ENCODE measurements around the gene SAE1.

The SAE1 gene

DNA sequence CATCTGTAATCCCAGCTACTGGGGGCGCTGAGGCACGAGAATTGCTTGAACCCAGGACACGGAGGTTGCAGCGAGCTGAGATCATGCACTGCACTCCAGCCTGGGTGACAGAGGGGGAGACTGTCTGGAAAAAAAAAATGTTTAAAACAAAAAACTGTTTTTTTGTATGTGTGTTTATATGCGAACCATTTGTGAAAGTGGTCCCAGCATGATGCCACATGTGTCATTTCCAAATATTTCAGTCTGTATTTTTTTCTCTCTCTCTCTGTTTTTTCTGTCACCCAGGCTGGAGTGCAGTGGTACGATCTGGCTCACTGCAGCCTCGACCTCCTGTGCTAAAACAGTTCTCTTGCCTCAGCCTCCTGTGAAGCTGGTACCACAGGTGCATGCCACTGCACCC, 37.4 kb downstream of the SAE1 start:
- no peak for DNase-seq

DNA sequence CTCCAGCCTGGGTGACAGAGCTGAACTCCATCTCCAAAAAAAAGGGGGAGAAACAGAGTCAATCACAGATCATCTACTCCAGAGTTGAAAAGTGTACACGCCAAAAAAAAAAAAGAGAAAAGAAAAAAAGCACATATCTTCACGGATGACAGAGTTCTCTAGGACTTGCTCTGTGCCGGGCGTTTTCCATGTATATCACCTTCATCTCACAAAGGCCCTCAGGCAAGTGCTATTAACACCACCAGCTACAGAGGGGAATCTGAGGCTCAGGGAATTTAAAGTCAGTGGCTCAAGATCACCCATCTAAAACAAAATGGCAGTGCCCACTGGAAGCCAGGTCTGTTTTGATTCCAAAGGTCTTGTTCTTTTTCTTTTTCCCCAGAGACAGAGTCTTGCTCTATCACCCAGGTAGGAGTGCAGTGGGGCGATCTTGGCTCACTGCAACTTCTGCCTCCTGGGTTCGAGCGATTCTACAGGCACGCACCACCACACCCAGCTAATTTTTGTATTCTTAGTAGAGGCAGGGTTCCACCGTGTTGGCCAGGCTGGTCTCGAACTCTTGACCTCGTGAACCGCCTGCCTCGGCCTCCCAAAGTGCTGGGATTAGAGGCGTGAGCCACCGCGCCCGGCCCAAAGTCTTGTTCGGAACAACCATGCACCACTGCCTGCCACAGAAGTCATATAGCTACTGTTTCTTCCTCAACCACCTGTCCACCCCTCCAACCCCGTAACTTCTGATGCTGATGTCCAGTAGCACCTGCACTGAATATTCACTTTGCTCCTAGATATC, 42.2 kb downstream of the SAE1 start:
- no peak for DNase-seq

DNA sequence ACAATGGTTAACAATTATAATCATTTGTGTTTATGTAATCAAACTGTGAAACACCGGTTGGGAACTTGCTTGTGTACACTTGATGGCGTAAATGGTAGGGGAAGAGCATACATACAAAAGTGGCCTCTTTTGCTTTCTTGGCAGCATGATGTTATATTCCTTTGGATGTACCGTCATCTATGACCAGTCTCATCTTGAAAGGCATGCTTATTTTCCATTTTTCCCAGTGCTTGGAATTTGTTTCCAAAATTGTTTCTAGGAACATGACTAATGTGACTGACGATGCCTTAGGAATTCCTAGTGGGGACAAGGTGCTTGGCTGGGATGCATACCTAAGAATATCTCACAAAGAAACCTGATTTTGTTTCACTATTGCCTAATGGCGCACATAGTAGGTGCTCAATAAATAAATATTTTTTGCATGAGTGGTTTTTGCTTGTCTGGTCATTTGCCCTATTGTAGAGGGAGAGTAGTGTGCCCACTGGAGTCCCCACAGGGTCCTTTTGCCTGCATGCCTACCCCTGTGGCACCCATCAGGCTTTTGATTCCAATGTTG, 45.5 kb downstream of the SAE1 start:
- no peak for DNase-seq

DNA sequence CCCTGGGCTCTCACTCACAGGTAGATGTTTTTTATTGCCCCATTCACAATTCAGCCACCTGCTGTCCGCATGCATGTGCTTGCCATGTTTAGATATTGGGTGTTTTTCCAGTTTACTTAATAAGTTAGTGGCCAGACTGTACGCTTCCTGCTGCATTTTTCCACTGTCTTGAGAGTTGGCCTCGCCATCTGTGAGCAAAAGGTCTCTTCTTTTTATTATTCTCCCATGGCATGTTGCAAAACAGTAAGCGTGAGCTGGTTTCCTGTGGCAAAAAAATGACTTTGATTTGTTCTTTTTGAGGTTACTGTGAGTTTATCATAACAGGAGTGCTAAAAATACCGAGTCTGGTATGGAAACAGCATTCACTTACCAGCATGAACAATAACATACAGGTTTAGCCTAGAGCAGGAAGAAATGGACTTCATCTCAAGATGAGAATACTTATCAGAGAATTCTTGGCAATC, 46.0 kb downstream of the SAE1 start:
- DNase-seq, result no peak

DNA sequence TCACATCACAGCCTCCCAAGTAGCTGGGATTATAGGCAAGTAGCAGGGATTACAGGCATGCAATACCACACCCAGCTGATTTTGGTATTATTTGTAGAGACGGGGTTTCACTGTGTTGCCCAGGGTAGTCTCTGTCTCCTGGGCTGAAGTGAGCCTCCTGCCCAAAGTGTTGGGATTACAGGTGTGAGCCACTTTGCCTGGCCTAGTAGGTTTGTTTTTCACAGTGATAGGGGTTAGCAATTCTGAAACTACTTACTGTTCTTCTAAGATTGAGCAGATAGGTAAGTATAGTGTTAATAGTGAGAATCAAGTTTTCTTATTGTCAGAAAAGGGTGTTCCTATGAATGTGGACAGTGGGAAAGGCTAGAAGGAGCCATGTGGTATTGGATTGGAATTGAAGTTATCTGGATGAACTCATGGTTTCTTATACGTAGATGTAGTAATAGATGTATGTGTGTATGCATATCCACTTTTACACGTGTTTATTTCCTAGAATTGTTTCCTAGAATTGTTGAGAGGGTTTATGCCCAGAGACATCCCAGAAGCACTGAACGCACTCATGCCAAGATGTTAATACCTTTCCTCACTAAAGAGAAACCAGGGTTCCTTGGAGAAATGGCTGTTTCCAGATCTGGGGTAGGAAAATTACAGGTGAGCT, 49.1 kb downstream of the SAE1 start:
- no peak for DNase-seq

DNA sequence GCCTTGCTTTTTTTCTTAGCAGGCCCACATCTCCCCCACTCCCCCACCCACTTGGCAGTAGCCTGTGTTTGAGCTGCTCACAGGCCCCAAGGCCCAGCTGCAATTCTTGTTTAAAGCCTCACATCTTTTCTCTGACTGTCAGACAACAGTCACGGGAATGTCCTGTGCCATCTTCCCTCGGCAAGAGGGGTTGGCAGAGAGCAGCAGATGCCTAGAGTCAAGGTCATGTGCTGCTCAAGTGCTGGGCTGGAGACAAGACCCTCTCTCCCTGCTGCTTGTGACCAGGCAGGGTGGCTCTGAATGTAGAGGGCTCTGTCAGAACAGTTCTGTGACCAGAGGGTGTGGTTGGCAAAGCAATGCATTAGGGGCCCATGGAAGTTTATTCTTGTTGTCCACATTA, 53.0 kb downstream of the SAE1 start:
- no peak for DNase-seq

DNA sequence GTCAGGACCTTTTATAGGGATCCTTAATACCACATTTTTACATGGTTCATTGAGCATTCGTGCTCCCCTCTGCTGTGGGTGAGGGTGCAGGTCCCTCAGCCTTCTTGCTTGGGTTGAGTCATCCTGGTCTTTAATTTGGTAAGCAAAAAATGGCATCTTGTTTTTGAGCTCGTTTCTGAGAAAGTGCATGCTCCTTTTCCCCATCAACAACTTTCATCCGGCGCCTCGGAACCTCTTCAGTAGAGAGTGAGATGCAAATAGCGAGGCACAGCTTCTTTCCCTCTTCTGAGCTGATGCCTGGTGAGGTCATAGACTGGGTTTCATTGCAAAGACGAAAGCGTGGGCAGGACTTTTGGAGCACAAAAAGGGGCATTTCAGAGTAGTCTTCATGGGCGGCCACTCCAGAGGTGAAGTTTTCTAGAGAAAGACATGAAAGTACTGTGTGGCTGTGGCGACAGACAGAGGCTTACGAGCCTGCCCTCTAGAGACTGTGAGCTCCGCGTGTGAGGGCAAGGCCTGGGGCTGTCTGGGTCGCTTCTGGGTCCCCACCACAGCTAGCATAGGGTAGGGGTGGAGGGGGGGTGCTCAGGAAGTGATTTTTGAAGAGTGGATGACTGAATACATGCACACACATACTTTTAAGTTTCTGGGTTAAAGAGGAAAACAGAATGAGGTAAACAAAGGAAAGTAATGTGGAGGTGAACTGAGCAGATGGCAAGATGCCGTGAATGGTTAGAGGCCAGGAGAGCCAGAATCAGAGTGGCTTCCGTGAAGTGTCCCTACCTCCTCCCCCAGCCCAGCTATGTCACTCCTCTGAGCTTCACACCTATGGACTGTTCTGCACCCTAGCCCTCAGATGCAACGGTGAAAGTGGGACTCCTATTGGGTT, 56.1 kb downstream of the SAE1 start:
- no peak for DNase-seq

DNA sequence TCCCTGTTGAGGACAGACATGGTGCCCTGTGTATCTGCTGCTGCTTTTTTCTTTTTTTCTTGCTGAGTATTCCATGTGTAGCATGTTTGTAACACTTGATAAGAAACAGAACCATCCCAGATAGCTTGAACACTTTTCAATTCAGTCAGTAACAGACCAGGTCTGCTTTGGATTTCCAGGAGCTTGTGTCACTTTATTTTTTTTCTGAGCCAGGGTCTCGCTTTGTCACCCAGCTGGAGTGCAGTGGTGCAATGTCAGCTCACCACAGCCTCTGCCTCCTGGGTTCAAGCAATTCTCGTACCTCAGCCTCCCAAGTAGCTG, 56.7 kb downstream of the SAE1 start:
- DNase-seq, result no peak

DNA sequence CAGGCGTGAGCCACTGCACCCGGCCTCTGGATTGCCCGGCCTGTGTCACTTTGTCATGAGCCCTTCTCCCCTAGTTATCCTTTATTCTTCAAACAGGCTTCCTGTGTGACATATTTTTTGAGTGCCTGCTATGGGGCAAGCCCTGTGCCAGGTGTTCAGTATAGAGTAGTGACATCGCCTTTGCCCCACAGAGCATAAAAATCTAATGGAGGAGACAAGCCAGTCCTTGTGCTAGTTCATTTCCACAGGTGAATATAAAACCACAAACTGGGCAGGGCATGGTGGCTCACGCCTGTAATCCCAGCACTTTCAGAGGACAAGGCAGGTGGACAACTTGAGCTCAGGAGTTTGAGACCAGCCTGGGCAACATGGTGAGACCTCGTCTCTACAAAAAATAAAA, 57.2 kb downstream of the SAE1 start:
- DNase-seq, result no peak

DNA sequence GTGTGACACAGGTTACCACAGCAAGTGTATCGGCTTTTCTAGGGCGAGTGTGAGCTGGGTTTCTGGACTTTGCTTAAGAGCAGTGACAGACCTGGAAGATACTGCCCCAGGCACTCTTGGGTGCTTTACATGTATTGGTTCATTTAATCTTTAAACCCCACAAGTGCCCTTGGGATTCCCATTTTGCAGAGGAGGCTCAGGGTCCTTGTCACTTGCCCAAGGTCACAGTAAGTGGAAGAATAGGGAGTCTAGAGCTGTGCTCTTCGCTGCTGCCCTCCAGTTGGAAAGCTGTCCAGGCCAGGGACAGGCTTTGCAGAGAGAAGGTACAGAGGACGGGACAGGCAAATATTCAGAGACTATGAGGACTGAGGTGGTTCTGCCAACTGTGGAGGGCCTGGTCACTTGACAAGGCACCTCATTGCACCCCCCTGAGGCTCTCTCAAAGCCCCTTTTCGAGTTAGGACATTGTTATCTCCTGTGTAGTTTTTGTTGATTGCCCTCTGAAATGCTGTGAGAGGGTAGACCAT, 57.9 kb downstream of the SAE1 start:
- DNase-seq, result no peak

DNA sequence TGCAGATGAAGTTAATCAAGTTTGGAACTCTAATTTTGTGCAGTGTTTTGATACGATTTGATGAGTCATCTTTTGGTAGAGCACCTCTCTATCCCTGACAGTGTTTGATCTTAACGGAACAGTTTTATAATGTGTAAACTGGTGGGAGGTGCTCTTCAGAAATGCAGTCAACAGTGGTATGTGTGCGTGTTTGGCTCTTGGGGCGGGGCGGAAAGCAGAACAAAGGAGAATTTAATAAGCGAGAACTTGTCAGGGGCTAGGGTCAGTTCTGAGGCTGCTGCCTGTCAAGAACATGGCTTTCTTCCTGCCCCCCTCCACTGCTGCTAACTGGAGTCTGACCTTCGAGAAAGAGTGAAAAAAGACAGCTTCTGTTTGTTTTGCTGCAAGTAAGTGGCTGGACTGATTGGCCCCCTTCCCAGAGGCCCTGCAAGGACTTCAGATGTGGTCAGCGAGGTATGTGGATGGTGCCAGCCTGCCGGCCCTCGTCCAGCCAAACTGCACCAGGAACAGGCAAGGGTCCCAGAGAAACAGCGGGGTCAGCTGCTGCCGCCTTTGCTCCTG, 59.6 kb downstream of the SAE1 start:
- DNase-seq, result no peak

DNA sequence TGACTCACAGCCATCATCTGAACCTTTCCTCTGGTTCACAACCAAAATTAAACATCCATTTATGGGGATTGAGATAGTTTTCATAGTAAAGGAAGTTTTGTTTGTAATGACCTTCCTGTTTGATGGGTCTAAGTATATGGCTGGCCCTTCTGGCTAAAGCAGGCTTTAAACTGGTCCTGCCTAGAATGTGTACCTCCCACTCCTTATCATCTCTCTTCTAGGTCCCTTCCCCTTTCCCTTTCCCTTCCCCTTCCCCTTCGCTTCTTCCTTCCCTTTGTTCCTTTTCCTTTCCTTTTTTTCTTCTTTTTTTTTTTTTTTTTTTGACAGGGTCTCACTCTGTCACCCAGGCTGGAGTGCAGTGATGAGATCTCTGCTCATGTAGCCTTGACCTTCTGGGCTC, 64.8 kb downstream of the SAE1 start:
- no peak for DNase-seq

DNA sequence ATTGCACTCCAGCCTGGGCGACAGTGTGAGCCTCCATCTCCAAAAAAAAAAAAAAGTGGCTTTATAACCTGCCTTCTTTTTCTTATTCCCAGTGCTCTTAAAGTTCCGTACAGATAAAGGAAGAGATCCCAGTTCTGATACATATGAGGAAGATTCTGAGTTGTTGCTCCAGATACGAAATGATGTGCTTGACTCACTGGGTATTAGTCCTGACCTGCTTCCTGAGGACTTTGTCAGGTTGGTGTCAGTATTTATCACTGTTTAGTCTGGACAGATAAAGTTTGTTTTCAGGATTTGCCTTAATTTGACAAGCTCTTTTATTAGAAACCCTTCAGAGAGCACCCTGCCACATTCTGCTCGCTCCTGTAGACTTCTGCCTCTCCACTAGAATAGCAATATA, 66.5 kb downstream of the SAE1 start:
- DNase-seq, result no peak

DNA sequence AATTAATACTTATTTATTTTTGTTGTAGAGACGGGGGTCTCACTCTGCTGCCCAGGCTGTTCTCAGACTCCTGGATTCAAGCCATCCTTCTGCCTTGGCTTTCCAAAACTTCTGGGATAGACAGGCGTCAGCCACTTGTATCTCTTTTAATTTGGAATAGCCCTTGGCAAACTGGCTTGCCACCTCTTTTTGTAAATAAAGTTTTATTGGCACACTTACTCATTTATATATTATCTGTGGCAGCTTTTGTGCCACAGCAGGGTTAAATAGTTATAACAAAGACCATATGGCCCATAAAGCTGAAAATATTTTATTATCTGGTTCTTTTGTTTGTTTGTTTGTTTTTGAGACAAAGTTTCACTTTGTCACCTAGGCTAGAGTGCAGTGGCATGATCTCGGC, 69.9 kb downstream of the SAE1 start:
- no peak for DNase-seq

DNA sequence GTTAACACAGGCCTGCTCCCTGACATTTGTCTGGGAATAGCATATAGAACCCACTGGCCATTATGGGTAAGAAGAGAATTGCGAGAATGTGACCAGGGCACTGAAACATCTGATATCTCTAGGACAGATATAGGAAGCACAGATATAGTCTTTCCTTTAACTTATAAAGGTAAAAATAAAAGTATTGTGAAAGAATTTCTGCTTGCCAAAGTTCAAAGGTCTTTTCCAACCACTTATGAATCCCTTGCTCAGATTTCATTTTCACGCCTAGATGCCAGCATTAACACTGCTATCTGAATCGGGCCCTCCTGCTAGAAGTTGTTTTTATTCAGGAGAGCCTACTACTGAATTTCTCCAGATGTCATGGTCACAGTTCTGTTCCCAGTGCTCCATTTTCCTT, 72.6 kb downstream of the SAE1 start:
- no peak for DNase-seq

DNA sequence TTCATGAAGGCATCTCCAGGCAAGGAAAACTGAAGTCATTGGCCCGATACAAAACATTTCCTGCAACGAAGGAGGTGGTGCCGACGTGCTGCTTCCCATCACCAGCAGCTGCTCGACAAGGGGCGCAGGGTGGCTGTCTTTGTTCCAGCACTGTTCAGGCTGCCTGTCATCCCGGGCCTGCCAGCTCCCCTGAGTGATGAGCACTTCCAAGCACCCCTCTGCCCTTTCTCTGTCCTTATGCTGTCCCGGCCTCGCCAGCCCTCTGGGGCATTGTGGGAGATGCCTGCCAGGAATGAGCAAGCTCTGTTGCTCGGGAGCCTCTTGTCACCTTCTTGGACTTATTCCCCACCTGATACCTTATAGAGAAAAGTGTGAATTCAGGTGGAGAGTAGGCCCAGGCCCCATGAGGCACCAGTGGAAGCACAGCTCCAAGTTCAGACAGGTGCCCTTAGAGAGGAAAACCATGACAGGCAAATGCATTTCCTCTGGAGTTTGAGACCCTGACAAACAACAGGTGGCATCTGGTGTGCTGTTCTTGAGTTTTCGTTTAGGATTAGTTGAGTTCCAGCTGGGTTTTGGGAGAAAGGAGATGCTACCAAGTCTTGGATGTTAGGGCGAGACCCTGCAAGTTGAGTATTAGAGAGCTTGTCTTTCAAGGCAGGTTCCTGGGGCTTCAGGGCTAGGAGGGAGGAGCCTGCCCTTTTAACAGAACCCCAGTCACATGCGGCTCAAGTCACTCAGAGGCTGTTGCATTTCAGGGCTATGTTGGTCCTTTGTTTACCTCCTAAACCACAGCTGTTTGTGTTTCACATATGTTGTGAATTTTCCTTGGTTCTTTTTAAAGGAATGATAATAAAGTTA, 78.9 kb downstream of the SAE1 start:
- no peak for DNase-seq

DNA sequence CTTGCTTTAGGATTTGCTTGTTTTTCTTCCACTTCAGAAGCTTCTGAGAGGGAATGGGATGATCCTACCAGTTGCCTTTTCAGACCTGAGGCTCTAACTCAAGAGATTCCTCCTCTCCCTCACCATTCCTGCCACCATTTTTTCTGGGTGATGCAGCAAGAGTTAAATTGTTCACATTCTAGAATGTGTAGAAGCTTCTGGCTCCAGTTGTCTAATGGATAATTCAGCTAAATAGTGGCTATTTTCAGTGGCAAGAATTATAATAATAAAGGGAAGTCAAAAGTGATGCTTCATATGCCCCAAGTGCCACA, 79.5 kb downstream of the SAE1 start:
- no peak for DNase-seq

DNA sequence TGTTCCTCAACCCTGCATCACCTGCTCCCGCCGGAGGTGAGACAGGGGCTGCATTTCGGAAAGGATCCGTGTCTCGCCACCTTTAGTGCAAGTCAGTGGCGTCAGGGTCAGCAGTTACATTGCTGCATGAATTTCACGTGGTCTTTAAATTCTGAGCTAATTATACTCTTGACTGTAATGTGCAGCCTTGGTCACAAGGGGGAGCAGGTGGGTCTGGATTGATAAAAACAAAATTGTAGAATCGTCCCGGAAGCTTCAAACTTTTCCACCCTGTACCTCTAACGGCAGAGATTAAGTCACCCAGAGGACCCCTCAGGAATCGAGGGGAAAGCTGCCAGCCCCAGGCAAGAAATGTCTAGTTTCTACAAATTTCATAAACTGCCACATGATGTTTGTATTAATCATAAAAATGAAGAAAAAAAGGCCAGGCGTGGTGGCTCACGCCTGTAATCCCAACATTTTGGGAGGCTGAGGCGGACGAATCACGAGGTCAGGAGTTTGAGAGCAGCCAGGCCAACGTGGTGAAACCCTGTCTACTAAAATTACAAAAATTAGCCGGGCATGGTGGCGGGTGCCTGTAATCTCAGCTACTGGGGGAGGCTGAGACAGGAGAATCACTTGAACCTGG, 80.2 kb downstream of the SAE1 start:
- DNase-seq, result peak; percentile 14

DNA sequence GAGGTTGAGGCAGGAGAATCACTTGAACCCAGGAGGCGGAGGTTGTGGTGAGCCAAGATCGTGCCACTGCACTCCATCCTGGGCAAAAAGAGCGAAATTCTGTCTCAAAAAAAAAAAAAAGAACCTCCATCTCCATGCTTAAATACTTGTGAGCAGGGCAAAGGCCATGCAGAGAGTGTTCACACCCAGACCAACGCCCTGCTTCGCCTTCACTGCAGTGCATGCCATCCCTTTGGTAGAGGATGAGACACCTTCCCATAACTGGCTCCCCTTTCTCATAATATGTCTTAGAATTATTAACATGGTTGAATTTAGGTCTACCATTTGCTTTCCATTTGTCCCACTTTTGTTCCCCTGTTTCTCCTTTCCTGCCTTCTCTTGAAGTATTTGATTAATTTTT, 84.9 kb downstream of the SAE1 start:
- DNase-seq, result no peak

DNA sequence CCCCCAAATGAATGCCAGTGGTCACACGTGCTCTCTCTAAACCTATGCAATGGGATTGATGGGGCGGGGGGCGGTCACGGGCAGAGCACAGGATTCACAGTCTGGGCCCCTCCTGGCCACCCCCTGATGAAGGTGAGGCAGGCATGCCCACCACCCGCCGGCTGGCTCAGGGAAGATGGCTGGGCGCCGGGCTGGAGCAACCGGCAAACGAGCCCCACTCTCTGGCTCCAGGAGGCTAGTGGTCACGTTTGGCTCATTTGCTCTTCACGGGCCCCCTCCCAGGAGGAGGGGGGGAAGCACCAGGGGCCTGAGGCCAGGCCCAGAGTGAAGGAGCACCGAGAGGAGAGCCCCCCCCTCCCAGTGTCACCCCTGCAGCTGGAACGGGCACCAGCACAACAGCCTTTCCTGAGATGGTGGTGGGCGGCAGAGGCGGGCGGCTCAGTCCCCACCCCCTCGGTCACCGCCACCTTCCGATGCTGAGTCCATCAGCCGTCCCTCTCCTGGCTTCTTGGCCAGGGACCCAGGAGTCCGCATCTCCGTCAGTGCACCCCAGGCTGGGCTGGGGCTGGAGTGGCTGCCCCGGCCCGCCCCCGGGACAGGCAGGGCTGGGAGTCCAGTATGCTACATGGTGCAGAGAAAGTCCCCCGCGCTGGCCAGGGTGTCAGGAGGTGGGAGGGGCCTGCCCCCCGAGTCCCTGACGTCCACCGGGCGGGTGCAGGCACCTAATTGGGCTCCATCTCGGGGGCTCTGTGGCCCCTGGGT, 90.6 kb downstream of the SAE1 start:
- DNase-seq, result no peak

DNA sequence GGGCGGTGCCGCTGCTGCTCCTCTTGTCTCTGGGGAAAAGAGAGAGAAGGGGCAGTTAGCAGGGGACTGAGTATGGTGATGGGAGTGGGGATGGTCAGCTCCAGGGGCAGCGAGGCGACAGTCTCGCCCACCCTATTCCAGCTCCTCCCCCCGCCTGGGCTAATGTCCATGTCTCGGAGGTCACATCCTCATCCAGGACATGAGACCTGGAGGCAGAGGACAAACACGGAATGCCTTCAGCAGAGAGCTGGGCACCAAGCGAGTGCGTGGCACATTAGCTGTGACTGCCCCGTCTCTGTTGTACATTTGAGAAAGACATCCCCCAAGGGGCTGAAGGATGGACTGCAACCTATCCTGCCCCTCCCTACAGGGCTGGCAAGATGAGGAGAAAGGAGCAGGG, 91.3 kb downstream of the SAE1 start:
- DNase-seq, result no peak
